NB4 (cell line): ENCODE measurements around the gene ZNF212.

Experiments used
- DNase-seq: peaks from one replicate; pipeline ENCODE4 v3.0.0; 2010; ENCODE audit warnings: low read depth
- H3K4me3 ChIP-seq: one replicate; pipeline ENCODE4 v1.5.1; 2011; ENCODE audit warnings: mild to moderate bottlenecking, low read depth, low read length, moderate library complexity
- CTCF ChIP-seq: IDR thresholded peaks from one replicate; pipeline ENCODE4 v1.5.1; 2012; ENCODE audit warnings: low read depth, low read length
- MAX ChIP-seq: IDR thresholded peaks from 2 replicates; pipeline ENCODE4 v1.6.1; 2011; ENCODE audit warnings: low read depth, low read length
- MYC ChIP-seq: IDR thresholded peaks from 2 replicates; pipeline ENCODE4 v1.6.1; 2011; ENCODE audit warnings: low read depth, low read length
- POLR2A ChIP-seq: IDR thresholded peaks from 2 replicates; pipeline ENCODE4 v1.6.1; 2011; ENCODE audit warnings: mild to moderate bottlenecking; ENCODE audit not compliant: insufficient read length; ENCODE audit errors: extremely low read depth

The ZNF212 gene

GRCh38 chr7:149218469-149219420 is 20.7 kb upstream of the ZNF212 start:
- no peak for DNase-seq

GRCh38 chr7:149220534-149220933 is 18.9 kb upstream of the ZNF212 start:
- DNase-seq: no peak
- TF ChIP-seq MYC (no peak), POLR2A (no peak), CTCF (no peak), MAX (no peak)
- H3K4me3 ChIP-seq: no peak overlapping the region

More at GRCh38 chr7:149218469-149219420, 20.7 kb upstream of the ZNF212 start:
- TF ChIP-seq MYC (no peak), POLR2A (no peak), MAX (no peak), CTCF (no peak)
- H3K4me3 ChIP-seq: no peak overlapping the region

- TF ChIP-seq MAX (no peak), POLR2A (no peak), MYC (no peak), CTCF (no peak)
- no peak overlapping the region for H3K4me3 ChIP-seq
- DNase-seq: no peak
Observed at GRCh38 chr7:149223176-149223575, 16.3 kb upstream of the ZNF212 start.

- no peak for DNase-seq
- no peak for TF ChIP-seq CTCF
- no peak for TF ChIP-seq POLR2A
- no peak for TF ChIP-seq MYC
- TF ChIP-seq MAX: no peak
- no peak overlapping the region for H3K4me3 ChIP-seq
Observed at GRCh38 chr7:149223761-149224160, 15.7 kb upstream of the ZNF212 start.

- no peak overlapping the region for H3K4me3 ChIP-seq
- DNase-seq: no peak
- TF ChIP-seq MAX (no peak), MYC (no peak), POLR2A (no peak), CTCF (no peak)
Observed at GRCh38 chr7:149224352-149224751, 15.1 kb upstream of the ZNF212 start.
